GM21825 (cell line): ENCODE data around the gene CRISP3.
"Not testable (repeated sequence)": the region's sequence is repeated elsewhere in the genome, so short reads cannot be mapped to it uniquely, and the experiment has no call there.

ENCODE experiments used
- ATAC-seq: cut with Tn5 transposase; IDR thresholded peaks from one replicate; pipeline ENCODE4 v1.9.1; 2021; ENCODE audit warnings: mild to moderate bottlenecking, moderate library complexity; ENCODE audit not compliant: unreplicated experiment

Gene CRISP3

DNA sequence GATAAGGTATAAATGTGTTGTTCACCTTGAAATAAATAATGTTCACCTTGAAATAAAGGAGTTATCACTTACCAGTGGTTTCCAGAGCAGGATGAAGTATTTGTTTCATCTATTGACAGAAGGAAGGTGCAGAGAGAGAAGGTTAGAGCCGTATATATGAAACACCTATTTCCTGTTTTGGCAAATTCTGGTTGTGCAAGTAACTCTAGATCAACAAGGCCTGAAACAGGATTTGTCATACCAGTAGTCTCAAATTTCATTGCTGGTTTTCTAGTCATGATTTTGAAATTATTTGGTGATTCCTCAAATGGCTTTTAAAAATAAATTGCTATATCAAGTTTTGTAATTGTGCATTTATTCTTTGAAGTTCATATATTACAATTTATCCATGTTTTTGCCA is at the start of gene CRISP3:
Gene CRISP3 (minus strand): TSS at position 130 of the 400 bp plus-strand sequence. CDS start 21 bp downstream, at position 109.
- no peak for ATAC-seq

GRCh38 chr6:49790341-49790740 is 46.2 kb upstream of the CRISP3 start:
- no peak for ATAC-seq

DNA sequence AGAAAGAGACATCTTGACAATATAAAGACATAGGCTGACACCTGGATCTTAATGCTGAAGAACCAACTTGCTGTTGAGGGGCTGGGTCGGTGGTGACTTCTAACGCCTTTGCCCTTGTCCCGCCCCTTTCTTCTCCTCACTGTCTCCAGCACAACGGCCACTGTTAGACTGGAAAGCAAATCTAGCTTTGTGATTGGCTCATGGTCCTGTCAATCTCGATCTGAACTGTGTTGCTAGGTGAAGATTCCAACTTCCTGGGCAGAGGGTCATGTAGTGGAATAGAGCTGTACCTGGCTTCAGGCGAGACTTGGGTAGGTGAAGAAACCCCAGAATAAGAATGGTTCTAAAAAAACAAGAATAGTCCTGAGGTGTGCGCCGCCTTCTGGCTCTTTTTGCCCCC is 43.0 kb upstream of the CRISP3 start, which contains the start of gene PGK2:
Gene PGK2 (minus strand): TSS at position 110 of the 400 bp plus-strand sequence. CDS start 98 bp downstream, at position 12.
- no peak for ATAC-seq

DNA sequence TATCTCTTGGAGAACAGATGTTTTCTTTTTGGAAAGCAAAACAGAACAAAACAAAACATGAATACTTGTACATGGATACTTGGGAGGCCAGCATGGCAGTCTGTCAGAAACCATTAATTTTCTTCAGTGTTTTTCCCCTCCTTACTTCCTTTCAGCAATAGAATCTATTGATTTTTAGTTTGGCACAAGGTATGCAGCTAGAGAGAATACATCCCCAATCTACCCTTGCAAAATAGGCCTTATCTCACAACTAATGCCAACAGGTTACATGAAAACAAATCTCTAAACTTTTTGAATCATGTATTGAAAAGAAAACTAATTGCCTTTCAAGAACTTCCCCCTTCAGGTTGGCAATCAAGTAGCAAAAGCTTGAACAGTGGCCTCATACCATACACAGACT is 40.1 kb upstream of the CRISP3 start:
- ATAC-seq = no peak

GRCh38 chr6:49782725-49783124 is 38.5 kb upstream of the CRISP3 start:
- no peak for ATAC-seq

GRCh38 chr6:49782293-49782692 is 38.1 kb upstream of the CRISP3 start:
- ATAC-seq = no peak

DNA sequence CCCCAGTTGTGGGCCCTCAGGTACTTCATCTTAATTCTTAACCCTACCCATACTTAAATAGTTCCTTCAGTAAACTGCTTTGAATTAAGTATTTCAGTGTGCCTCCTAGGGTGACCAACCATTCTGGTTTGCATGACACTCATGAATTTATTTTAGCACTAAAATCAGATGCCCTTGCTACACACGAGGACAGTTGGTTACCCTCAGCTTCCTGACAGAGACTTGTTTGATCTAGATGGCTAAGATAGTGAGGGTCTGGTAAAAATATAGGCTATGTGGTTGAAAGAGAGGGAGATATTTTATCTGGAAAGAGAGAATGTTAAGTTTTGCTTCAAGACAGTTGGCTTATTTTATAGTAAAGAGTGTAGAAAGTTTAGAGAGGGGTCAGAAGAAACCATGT is 32.3 kb upstream of the CRISP3 start:
- no peak for ATAC-seq

DNA sequence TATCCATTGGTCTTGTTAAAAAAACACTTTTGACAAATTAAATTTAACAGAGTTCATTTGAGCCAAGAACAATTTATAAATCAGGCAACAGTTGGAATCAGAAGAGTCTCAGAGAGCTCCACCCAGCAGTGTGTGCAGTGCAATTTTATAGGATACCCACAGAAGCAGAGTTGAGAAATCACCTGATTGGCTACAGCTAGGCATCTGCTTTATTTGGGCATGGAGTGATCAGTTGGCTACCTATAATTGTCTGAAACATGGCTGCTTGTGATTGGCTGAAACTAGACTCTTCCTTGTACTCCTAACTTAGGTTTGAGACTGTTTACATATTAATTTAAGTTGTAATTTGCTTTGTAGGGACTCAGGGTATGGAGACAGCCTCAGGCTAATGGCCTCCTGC is 30.9 kb upstream of the CRISP3 start:
- no peak for ATAC-seq

- ATAC-seq = no peak
Observed at GRCh38 chr6:49772285-49772684, 28.1 kb upstream of the CRISP3 start.

- ATAC-seq = no peak
Observed at GRCh38 chr6:49766762-49767161, 22.6 kb upstream of the CRISP3 start.

- ATAC-seq = no peak
Observed at GRCh38 chr6:49764571-49765236, 20.5 kb upstream of the CRISP3 start.

DNA sequence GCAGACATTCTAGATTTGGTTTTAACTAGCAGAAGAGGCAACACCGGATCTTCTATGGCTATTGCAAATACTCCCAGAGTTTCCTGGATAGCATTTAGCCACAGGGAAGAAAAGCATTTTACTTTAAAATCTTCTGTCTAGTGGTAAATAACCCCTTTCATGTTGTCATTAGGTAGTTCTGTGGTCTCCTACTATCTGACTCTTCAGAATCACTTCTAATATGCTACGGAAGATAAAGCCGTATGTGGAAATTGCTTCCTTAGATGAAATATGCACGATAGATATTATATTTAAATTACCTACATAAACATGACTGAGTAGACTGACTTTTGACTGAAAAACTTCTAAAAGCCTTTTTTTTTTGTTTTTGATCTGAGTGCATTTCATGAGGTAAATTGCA is 759 bp downstream of the CRISP3 start:
- no peak for ATAC-seq

- ATAC-seq = no peak
Observed at GRCh38 chr6:49739423-49739822, 4.8 kb downstream of the CRISP3 start.

DNA sequence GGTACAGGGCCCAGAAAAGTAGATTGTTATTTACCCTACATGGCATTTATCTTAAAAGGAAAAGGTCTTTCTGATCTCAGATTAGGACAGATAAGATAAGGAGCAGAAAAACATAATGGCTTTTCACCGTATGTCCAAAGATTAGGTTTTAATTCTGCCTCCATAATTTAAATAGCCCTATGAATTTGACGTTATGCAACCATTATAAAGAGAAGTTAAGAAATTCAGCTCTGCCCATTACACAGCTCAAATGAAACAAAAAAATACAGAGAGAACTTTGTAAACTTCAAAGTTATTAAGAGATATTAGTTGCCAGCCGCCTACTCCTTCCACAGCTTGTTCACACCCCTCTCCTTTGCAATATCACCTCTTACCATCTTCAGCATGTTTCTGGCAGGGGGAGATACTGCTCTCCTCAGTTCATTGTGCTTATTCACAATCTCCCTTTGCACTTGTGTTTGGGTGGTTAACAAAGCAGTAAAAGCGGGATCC is 8.1 kb downstream of the CRISP3 start:
- ATAC-seq = no peak

DNA sequence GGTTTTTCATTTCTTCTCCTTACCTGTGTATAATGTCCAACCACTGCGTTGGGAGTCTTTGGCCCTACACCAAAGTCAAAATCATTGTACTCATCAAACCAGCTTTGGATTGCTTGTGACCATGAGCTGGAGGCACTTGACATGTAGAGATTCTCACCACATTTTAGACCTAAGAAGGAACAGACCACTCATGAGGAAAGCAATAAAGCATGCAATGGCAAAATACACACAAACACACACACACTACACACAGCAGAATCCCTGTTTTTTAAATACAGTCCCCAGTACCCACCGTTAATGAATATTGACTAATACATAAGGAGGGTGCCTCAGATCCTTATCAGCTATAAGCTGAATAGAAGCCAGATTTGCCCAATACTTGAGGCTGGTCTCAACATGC is 10.5 kb downstream of the CRISP3 start:
- ATAC-seq = no peak

DNA sequence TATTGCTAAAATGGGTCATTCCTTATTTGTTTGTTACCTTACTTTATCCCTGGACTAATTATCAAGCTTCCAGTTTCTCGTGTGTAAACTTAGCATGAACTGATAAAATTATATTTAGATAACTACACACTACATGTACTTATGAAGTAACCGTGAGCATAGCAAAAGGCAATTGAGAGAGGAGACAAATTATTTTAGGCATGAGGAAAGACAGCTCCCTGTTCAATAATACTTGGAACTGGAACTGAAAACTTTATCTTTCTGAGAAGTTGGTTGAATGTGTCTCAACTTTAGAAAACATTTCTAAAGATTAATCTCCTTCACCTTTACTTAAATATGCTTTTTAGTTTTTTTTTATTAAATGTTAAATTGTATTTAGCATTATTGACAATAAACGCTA is 11.4 kb downstream of the CRISP3 start:
- no peak for ATAC-seq

DNA sequence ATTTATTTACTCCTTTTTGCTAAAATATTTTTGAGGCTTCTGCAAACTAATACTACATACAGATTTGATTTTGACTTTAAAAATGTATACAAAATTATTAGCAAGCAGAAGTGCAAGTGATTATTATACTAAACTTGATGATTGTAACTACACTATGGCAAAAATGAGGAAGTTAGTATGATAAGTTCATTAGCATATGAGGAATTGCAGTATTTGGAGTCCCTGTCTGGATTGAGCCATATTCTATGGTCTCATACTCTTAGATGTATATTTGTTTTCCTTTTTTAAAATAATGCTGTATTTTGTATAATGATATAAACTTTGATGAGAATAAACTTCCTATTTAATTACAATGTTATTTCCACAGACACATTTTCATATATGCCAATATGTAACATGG is 13.9 kb downstream of the CRISP3 start:
- ATAC-seq = no peak

- not testable (repeated sequence) for ATAC-seq
Observed at GRCh38 chr6:49723917-49724316, 20.3 kb downstream of the CRISP3 start.

GRCh38 chr6:49721297-49721696 is 22.9 kb downstream of the CRISP3 start:
- no peak for ATAC-seq

DNA sequence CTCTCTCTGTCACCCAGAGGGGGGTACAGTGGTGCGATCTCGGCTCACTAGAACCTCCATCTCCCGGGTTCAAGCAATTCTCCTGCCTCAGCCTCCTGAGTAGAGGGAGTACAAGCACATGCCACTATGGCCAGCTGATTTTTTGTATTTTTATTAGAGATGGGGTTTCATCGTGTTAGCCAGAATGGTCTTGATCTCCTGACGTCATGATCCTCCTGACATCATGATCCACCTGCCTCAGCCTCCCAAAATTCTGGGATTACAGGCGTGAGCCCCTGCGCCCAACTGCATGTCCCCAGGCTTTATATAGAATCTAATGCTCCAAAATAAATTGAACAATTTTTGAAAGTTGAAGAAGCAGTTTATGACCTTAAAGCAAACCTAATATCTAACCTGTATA is 23.8 kb downstream of the CRISP3 start:
- ATAC-seq = no peak

- ATAC-seq = no peak
Observed at GRCh38 chr6:49713346-49713745, 30.8 kb downstream of the CRISP3 start, which contains the start of gene CRISP2. CRISP2 (minus strand) TSS chr6:49713543; CDS start chr6:49709196, 4,347 bp downstream.

DNA sequence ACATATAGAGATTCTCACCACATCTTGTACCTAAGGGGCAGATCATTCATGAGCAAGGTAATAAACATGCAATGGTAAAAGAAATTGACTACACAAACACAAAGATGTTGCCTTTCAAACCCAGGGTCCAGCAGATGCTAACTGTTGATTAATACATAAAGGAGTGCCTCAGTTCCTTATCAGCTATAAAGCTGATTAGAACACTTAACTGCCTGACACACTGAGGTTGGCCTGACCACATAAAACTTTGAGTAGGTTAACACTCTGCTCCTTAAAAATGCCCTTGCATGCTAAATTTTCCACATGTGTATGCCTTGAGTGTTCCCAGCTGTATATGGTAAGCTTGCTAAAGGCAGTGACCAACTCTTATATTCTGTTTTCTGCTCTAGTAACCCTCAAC is 45.7 kb downstream of the CRISP3 start:
- no peak for ATAC-seq

DNA sequence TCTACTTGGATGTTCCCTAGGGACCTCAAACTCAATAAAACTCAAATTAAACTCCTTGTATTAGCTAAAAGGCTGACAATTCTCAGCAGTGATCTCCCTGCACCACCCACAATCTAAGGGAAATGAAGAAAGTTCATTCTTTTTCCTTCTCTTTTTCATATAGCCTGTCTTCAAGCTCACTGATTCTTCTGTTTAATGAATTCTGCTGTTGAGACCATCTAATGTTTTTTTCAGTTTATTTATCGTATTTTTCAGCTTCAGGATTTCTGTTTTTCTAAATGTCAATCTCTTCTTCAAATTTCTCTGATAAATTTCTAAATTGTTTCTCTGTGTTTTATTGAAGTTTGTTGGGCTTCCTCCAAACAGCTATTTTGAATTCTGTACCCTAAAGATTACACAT is 50.7 kb downstream of the CRISP3 start:
- ATAC-seq = no peak
